Left ventricle myocardium inferior (tissue), 1 donor: ENCODE measurements around the gene DCLK1. TPM values are rescaled to one million over a fixed set of nuclear protein-coding genes. Genes with fewer than 3 reads are reported as not detected.

ENCODE experiments used
- DNase-seq: peaks from one replicate; pipeline ENCODE4 v3.0.0-alpha.2; 2020
- H3K27ac ChIP-seq: fragments of 200-600 bp; replicated peaks from 2 replicates; pipeline ENCODE4 v1.8.0; 2021
- H3K27me3 ChIP-seq: fragments of 200-600 bp; 2 replicates; pipeline ENCODE4 v1.8.0; 2021; ENCODE audit warnings: low read depth
- H3K36me3 ChIP-seq: fragments of 200-600 bp; 2 replicates; pipeline ENCODE4 v1.8.0; 2021
- H3K4me1 ChIP-seq: fragments of 200-600 bp; 2 replicates; pipeline ENCODE4 v1.8.0; 2021
- H3K4me3 ChIP-seq: fragments of 200-600 bp; 2 replicates; pipeline ENCODE4 v1.8.0; 2021; ENCODE audit warnings: mild to moderate bottlenecking, moderate library complexity
- H3K9me3 ChIP-seq: fragments of 200-600 bp; replicated peaks from 2 replicates; pipeline ENCODE4 v1.8.0; 2021
- CTCF ChIP-seq: fragments of 200-600 bp; IDR thresholded peaks from 2 replicates; pipeline ENCODE4 v1.8.0; 2021; ENCODE audit warnings: antibody characterized with exemption, mild to moderate bottlenecking, borderline replicate concordance
- intact Hi-C: fragments of 100-400 bp; cut with micrococcal nuclease; formaldehyde crosslinking; loops from one replicate; pipeline ENCODE4 v1.11.0; 2022
- long read RNA-seq: library from polyadenylated mRNA; unstranded; transcript quantifications from one replicate; pipeline ENCODE4 v2.0.0, GENCODE V29; 2021
- total RNA-seq: library from RNA; stranded (reverse); fragmentation: NEBNext Ultra II Directional; extraction: Animal tissue kit (Norgen Biotek cat#: 25700); gene quantifications from one replicate; pipeline ENCODE4 v1.2.1, GENCODE V29; 2021
- donor health status: DM: no; HTN: yes; CAD: no; lungs with severe emphysema.

DCLK1 gene
- 8.4 TPM for total RNA-seq
- long read RNA-seq, partial matches to known transcripts, result 1 of 6 reads
- long read RNA-seq, other reads (novel, unspliced or antisense), result 2 of 6 reads

- peak within 1 kb of the TSS; percentile 69 for H3K4me3 ChIP-seq
- intact Hi-C loops, result no loop called here
- H3K9me3 ChIP-seq, result no peaks in the 10 kb centered on the region
- peak; percentile 80 for DNase-seq
- no peaks in the 10 kb centered on the region for H3K36me3 ChIP-seq
- peaks cover 29% of the 10 kb centered on the region for H3K4me1 ChIP-seq
- peaks cover 40% of the 10 kb centered on the region for H3K27me3 ChIP-seq
- no peak for TF ChIP-seq CTCF
- peak within 1 kb of the TSS; percentile 75 for H3K27ac ChIP-seq
Observed at GRCh38 chr13:36131222-36131930, at the start of gene DCLK1. Gene DCLK1 (minus strand): TSS chr13:36131382.

GRCh38 chr13:36175621-36176020 lies 44.4 kb upstream of the DCLK1 start:
- intact Hi-C loops, result no loop called here
- Histone ChIP-seq H3K36me3 (no peaks in the 10 kb centered on the region), H3K27ac (no peak overlapping the region), H3K27me3 (peaks cover 1% of the 10 kb centered on the region), H3K4me3 (no peak overlapping the region), H3K4me1 (no peaks in the 10 kb centered on the region), H3K9me3 (no peaks in the 10 kb centered on the region)
- TF ChIP-seq CTCF, result no peak
- no peak for DNase-seq

- Histone ChIP-seq H3K4me3 (no peak overlapping the region), H3K27me3 (peaks cover 8% of the 10 kb centered on the region), H3K27ac (no peak overlapping the region), H3K36me3 (no peaks in the 10 kb centered on the region), H3K4me1 (no peaks in the 10 kb centered on the region), H3K9me3 (no peaks in the 10 kb centered on the region)
- TF ChIP-seq CTCF, result no peak
- no peak for DNase-seq
- intact Hi-C loops, result no loop called here
Observed at GRCh38 chr13:36174923-36175322, 43.7 kb upstream of the DCLK1 start.

GRCh38 chr13:36173571-36174322 lies 42.6 kb upstream of the DCLK1 start:
- TF ChIP-seq CTCF, result no peak
- no peak for DNase-seq
- H3K36me3 ChIP-seq, result no peaks in the 10 kb centered on the region
- no peak overlapping the region for H3K4me3 ChIP-seq
- H3K9me3 ChIP-seq, result no peaks in the 10 kb centered on the region
- intact Hi-C loops, result no loop called here
- no peak overlapping the region for H3K27ac ChIP-seq
- H3K27me3 ChIP-seq, result peaks cover 10% of the 10 kb centered on the region
- H3K4me1 ChIP-seq, result no peaks in the 10 kb centered on the region

- TF ChIP-seq CTCF, result no peak
- Histone ChIP-seq H3K36me3 (no peaks in the 10 kb centered on the region), H3K27ac (no peak overlapping the region), H3K27me3 (peaks cover 10% of the 10 kb centered on the region), H3K9me3 (no peaks in the 10 kb centered on the region), H3K4me3 (no peak overlapping the region), H3K4me1 (peaks cover 12% of the 10 kb centered on the region)
- intact Hi-C loops, result no loop called here
- no peak for DNase-seq
Observed at GRCh38 chr13:36166046-36166445, 34.9 kb upstream of the DCLK1 start.
